Ovary (tissue), 3 donors: ENCODE results near the gene FAM20C.

ENCODE experiments used
- CTCF ChIP-seq, 3 donors: fragments of 450-650 bp in 2 of 3; fragments of 200-600 bp in 1 of 3; IDR thresholded peaks; one replicate each; pipeline versions ENCODE4 v1.5.1 to v1.8.0; 2016 to 2022; ENCODE audit warnings: antibody characterized with exemption in 3 of 3, mild to moderate bottlenecking in 1 of 3
- EP300 ChIP-seq: sonication (generic); formaldehyde crosslinking; IDR thresholded peaks from one replicate; pipeline ENCODE4 v1.6.1; 2017; ENCODE audit warnings: antibody characterized with exemption
- POLR2A ChIP-seq: fragments of 450-650 bp; IDR thresholded peaks from one replicate; pipeline ENCODE4 v1.6.1; 2017; ENCODE audit warnings: antibody characterized with exemption, mild to moderate bottlenecking, moderate library complexity
- donor health status: DM: no; HTN: no; CAD: no.

- TF ChIP-seq CTCF (IDR thresholded peaks at IDR 0.05) (no peak), EP300 (no peak), POLR2A (no peak)
These were observed 101.5 kb downstream of the FAM20C start for GRCh38 chr7:293681-294439.
